GM12878 (cell line): ENCODE measurements around the gene SGCD. TPM values are rescaled to one million over a fixed set of nuclear protein-coding genes. Genes with fewer than 3 reads are reported as not detected.

Experiments
- ATAC-seq: fragments of 200-7000 bp; cut with Tn5 transposase; 3 replicates; pipeline ENCODE4 v1.9.1; 2020; ENCODE audit warnings: mild to moderate bottlenecking, moderate library complexity
- BruUV-seq: library from RNA; stranded (reverse); fragments of 400-500 nt; replicated peaks from 2 replicates; lab custom pipeline; 2021; lab: Mats Ljungman, UMichigan
- CTCF ChIA-PET: fragments of 300-600 bp; sonication (Branson Sonifier 250); formaldehyde crosslinking; extraction: SDS; loops from one replicate; lab custom pipeline; 2021; ENCODE audit warnings: inconsistent platforms; lab: Yijun Ruan, JAX
- POLR2A ChIA-PET: fragments of 350-600 bp; formaldehyde crosslinking; extraction: SDS; loops from one replicate; lab custom pipeline; 2021; ENCODE audit warnings: inconsistent platforms; lab: Charles Lee
- RAD21 ChIA-PET: fragments of 300-600 bp; sonication (Branson Sonifier 250); formaldehyde crosslinking; loops from one replicate; lab custom pipeline; 2023; ENCODE audit warnings: antibody characterized with exemption; ENCODE audit not compliant: unreplicated experiment; lab: Charles Lee
- SMC1A ChIA-PET: fragments of 300-600 bp; sonication (Branson Sonifier 250); formaldehyde crosslinking; loops from one replicate; lab custom pipeline; 2023; ENCODE audit not compliant: unreplicated experiment, uncharacterized antibody; lab: Charles Lee
- DNase-seq: peaks from one replicate; pipeline ENCODE4 v3.0.0-alpha.2; 2011; ENCODE audit warnings: low read depth, low spot score
- FAIRE-seq: peaks from 3 replicates; lab custom pipeline; 2011; peaks lifted over from hg19 to GRCh38; lab: Jason Lieb, UNC
- H2AFZ ChIP-seq: 2 replicates; pipeline ENCODE4 v1.6.0; 2011; ENCODE audit warnings: low read depth, low read length, control low read depth; ENCODE audit not compliant: control insufficient read depth
- H3K27ac ChIP-seq: 2 replicates; pipeline ENCODE4 v1.5.1; 2011; ENCODE audit warnings: control low read depth; ENCODE audit not compliant: control insufficient read depth, insufficient read depth
- H3K27me3 ChIP-seq, 2 experiments: replicated peaks in 1 of 2; 2 replicates each; pipeline versions ENCODE4 v1.6.0 to v1.6.1; 2011; ENCODE audit warnings: low read length in 1 of 2; ENCODE audit not compliant: control insufficient read depth in 2 of 2, insufficient read depth in 2 of 2
- H3K36me3 ChIP-seq, 2 experiments: 2 replicates each; pipeline ENCODE4 v1.5.1; 2011; ENCODE audit warnings: low read length in 1 of 2; ENCODE audit not compliant: control insufficient read depth in 2 of 2, insufficient read depth in 2 of 2
- H3K4me1 ChIP-seq: 2 replicates; pipeline ENCODE4 v1.6.1; 2011; ENCODE audit warnings: mild to moderate bottlenecking, low read length, moderate library complexity, mixed read lengths; ENCODE audit not compliant: control insufficient read depth, insufficient read depth
- H3K4me2 ChIP-seq: 2 replicates; pipeline ENCODE4 v1.6.0; 2011; ENCODE audit warnings: control low read depth; ENCODE audit not compliant: control insufficient read depth, insufficient read depth
- H3K4me3 ChIP-seq: fragments of 200-600 bp; sonication (generic); 2 replicates; pipeline ENCODE4 v1.5.1; 2016
- H3K79me2 ChIP-seq: 2 replicates; pipeline ENCODE4 v1.6.0; 2011; ENCODE audit warnings: low read length; ENCODE audit not compliant: control insufficient read depth, insufficient read depth
- H3K9ac ChIP-seq: 2 replicates; pipeline ENCODE4 v1.8.0; 2011; ENCODE audit warnings: low read length, control low read depth, mixed read lengths; ENCODE audit not compliant: control insufficient read depth, insufficient read depth
- H3K9me3 ChIP-seq: replicated peaks from 3 replicates; pipeline ENCODE4 v1.5.1; 2011; ENCODE audit warnings: mild to moderate bottlenecking, low read length; ENCODE audit not compliant: control insufficient read depth, insufficient read depth
- H4K20me1 ChIP-seq: 2 replicates; pipeline ENCODE4 v1.6.0; 2011; ENCODE audit not compliant: control insufficient read depth, insufficient read depth
- BHLHE40 ChIP-seq, 2 experiments: fragments of 450-650 bp in 1 of 2; IDR thresholded peaks; 2 replicates each; pipeline ENCODE4 v1.6.1; 2011 to 2017; ENCODE audit warnings: low read depth in 2 of 2, borderline replicate concordance in 1 of 2, improper control_type of control experiment in 1 of 2, low read length in 1 of 2, mild to moderate bottlenecking in 1 of 2
- BMI1 ChIP-seq: fragments of 450-650 bp; IDR thresholded peaks from 2 replicates; pipeline ENCODE4 v1.6.1; 2016; ENCODE audit warnings: mild to moderate bottlenecking, moderate library complexity, borderline replicate concordance
- CEBPZ ChIP-seq: fragments of 150-350 bp; IDR thresholded peaks from 2 replicates; pipeline ENCODE4 v1.6.1; 2016; ENCODE audit warnings: low read depth, low read length
- CREB1 ChIP-seq: IDR thresholded peaks from 2 replicates; pipeline ENCODE4 v1.6.1; 2012; ENCODE audit warnings: low read depth, mild to moderate bottlenecking, inconsistent platforms
- EED ChIP-seq: sonication (generic); IDR thresholded peaks from 2 replicates; pipeline ENCODE4 v1.6.1; 2016; ENCODE audit warnings: antibody characterized with exemption, low read depth
- EZH2 ChIP-seq: IDR thresholded peaks from 2 replicates; pipeline ENCODE4 v1.6.1; 2012; ENCODE audit warnings: low read depth, mild to moderate bottlenecking, control low read depth, inconsistent platforms, low read length, borderline replicate concordance; ENCODE audit not compliant: control insufficient read depth
- HDAC6 ChIP-seq: fragments of 200-600 bp; sonication (generic); IDR thresholded peaks from one replicate; pipeline ENCODE4 v1.8.0; 2017; ENCODE audit warnings: antibody characterized with exemption; ENCODE audit not compliant: unreplicated experiment
- JUNB ChIP-seq: IDR thresholded peaks from 2 replicates; pipeline ENCODE4 v1.6.1; 2016; ENCODE audit warnings: antibody characterized with exemption, mild to moderate bottlenecking
- KDM1A ChIP-seq: fragments of 200-600 bp; sonication (generic); IDR thresholded peaks from 2 replicates; pipeline ENCODE4 v1.6.1; 2016; ENCODE audit warnings: borderline replicate concordance
- MYC ChIP-seq: IDR thresholded peaks from 2 replicates; pipeline ENCODE4 v1.6.1; 2011; ENCODE audit warnings: mild to moderate bottlenecking, low read length, moderate library complexity, inconsistent platforms; ENCODE audit not compliant: insufficient read depth, insufficient replicate concordance, insufficient read length, severe bottlenecking
- POLR2AphosphoS2 ChIP-seq: IDR thresholded peaks from 2 replicates; pipeline ENCODE4 v1.6.1; 2011; ENCODE audit warnings: low read depth, mild to moderate bottlenecking, low read length, improper control_type of control experiment, moderate library complexity
- POU2F2 ChIP-seq: IDR thresholded peaks from 3 replicates; pipeline ENCODE4 v1.6.1; 2011; ENCODE audit warnings: low read depth, mild to moderate bottlenecking, low read length, borderline replicate concordance
- TAF1 ChIP-seq: IDR thresholded peaks from 2 replicates; pipeline ENCODE4 v1.6.1; 2011; ENCODE audit warnings: mild to moderate bottlenecking, low read depth, low read length, borderline replicate concordance
- TCF7 ChIP-seq: IDR thresholded peaks from 2 replicates; pipeline ENCODE4 v1.6.1; 2014; ENCODE audit warnings: antibody characterized with exemption, borderline replicate concordance
- ZNF384 ChIP-seq: IDR thresholded peaks from 2 replicates; pipeline ENCODE4 v1.6.1; 2012; ENCODE audit warnings: low read depth, mild to moderate bottlenecking, low read length, improper control_type of control experiment, borderline replicate concordance
- WGBS: methylation state at CpG from one replicate; pipeline ENCODE4 v1.1.6; 2016; ENCODE audit warnings: low lambda C conversion rate; ENCODE audit not compliant: insufficient replicate concordance, insufficient coverage; ENCODE audit errors: missing lambda C conversion rate; 5-methylcytosine and 5-hydroxymethylcytosine counted together
- in situ Hi-C: fragments of 300-500 bp; cut with MboI; formaldehyde crosslinking; loops from 9 replicates; pipeline ENCODE4 v1.14.3; 2018; ENCODE audit warnings: mixed read lengths
- intact Hi-C: fragments of 100-400 bp; cut with micrococcal nuclease; formaldehyde crosslinking; loops from one replicate; pipeline ENCODE4 v1.14.2; 2022; ENCODE audit not compliant: unreplicated experiment
- polyA plus RNA-seq, 11 experiments: library from polyadenylated mRNA; depleted of rRNA in 4 of 11; unstranded in 6 of 11; stranded (reverse) in 5 of 11; fragments of >200 nt; fragmentation: Nextera tagmentation in 4 of 11; fragmentation: Illumina TruSeq in 1 of 11; extraction: Ambion mirVana in 4 of 11; extraction: Trizol in 1 of 11; gene quantifications; 1 replicate in 1 of 11; 2 replicates in 10 of 11; pipeline versions ENCODE4 v1.2.1 to v1.2.3, GENCODE V29; 2011 to 2016; ENCODE audit warnings: inconsistent platforms in 2 of 11, missing spikeins in 2 of 11, low read depth in 1 of 11
- total RNA-seq, 4 experiments: library from RNA; depleted of rRNA in 3 of 4; stranded (reverse); fragments of >200 nt in 3 of 4; fragmentation: Illumina TruSeq in 1 of 4; extraction: Trizol in 1 of 4; gene quantifications; 2 replicates each; pipeline versions ENCODE4 v1.2.1 to v1.2.3, GENCODE V29; 2013 to 2021
- TF ChIP-seq, protein P1 (sequence below): IDR thresholded peaks from 2 replicates; pipeline ENCODE4 v1.6.1; 2011; ENCODE audit warnings: borderline replicate concordance, low read depth, mild to moderate bottlenecking, moderate library complexity, low read length; ENCODE audit not compliant: insufficient read depth, poor library complexity, severe bottlenecking

Gene SGCD
- total and polyA plus RNA-seq, 10 of the 15 experiments (the other 5 are each of a cell fraction or from before 2014, with no cell fraction given), result 0.06 TPM; not detected in 9

DNA sequence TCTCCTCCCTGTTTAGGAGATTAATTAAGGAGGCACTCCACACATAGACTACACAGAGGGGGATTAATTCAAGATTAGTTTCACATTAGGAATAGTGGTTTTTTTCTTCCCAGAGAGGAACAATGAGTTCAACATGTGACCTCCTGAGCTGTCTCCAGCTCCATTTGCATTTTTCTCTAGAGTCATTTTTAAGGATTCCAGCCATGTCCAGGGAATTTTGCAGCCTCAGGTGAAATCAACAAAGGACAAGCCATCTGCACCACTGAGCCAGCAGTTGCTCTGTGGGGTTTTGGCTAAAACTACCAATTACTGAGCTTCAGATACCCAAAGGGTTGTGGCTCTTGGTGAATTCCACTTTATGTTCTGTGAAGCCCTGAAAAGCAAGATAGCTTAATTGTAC, 264.7 kb downstream of the SGCD start (continued):
- no peak for TF ChIP-seq CEBPZ
- TF ChIP-seq, all 136 proteins: peak for 0

GRCh38 chr5:156593546-156593945, 266.6 kb downstream of the SGCD start:
- no peaks in the 10 kb centered on the region for H3K4me1 ChIP-seq
- H3K4me3 ChIP-seq, result no peak overlapping the region
- no peak overlapping the region for H3K4me2 ChIP-seq
- no peaks in the 10 kb centered on the region for H3K9me3 ChIP-seq
- H3K36me3 ChIP-seq, result no peaks in the 10 kb centered on the region
- no peaks in the 10 kb centered on the region for H4K20me1 ChIP-seq
- ChIA-PET SMC1A (no interaction called here), RAD21 (no interaction called here), POLR2A (no interaction called here), CTCF (no interaction called here)
- 0% methylated on average over 1 of the region's 1 CpG for WGBS
- in situ Hi-C loops, result no loop called here
- intact Hi-C loops, result no loop called here
- H3K79me2 ChIP-seq, result no peaks in the 10 kb centered on the region
- DNase-seq, result no peak
- FAIRE-seq, result no peak
- no TSS peak for BruUV-seq
- H3K27ac ChIP-seq, result no peak overlapping the region
- H3K9ac ChIP-seq, result no peak overlapping the region
- ATAC-seq, result no peak
- no peaks in the 10 kb centered on the region for H3K27me3 ChIP-seq
- no peak overlapping the region for H2AFZ ChIP-seq
- TF ChIP-seq TAF1, result no peak
- no peak for TF ChIP-seq CREB1
- no peak for TF ChIP-seq JUNB
- TF ChIP-seq TCF7, result no peak
- TF ChIP-seq EED, result no peak
- TF ChIP-seq ZNF384, result no peak
- no peak for TF ChIP-seq POLR2AphosphoS2
- TF ChIP-seq BHLHE40 (IDR thresholded peaks at IDR 0.05; ENCODE audit: borderline replicate concordance in 1 of 2, low read depth in 2 of 2, low read length in 1 of 2), result no peak
- no peak for TF ChIP-seq EZH2
- TF ChIP-seq MYC, result no peak
- TF ChIP-seq, protein P1, sequence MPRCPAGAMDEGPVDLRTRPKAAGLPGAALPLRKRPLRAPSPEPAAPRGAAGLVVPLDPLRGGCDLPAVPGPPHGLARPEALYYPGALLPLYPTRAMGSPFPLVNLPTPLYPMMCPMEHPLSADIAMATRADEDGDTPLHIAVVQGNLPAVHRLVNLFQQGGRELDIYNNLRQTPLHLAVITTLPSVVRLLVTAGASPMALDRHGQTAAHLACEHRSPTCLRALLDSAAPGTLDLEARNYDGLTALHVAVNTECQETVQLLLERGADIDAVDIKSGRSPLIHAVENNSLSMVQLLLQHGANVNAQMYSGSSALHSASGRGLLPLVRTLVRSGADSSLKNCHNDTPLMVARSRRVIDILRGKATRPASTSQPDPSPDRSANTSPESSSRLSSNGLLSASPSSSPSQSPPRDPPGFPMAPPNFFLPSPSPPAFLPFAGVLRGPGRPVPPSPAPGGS, result no peak
- TF ChIP-seq BMI1, result no peak
- no peak for TF ChIP-seq HDAC6
- TF ChIP-seq KDM1A, result no peak
- TF ChIP-seq POU2F2, result no peak
